Measurements from ENCODE around the gene NCOA6. TPM values are rescaled to one million over a fixed set of nuclear protein-coding genes. Genes with fewer than 3 reads are reported as not detected.

Gene NCOA6
- total RNA-seq, 1 donor from 2014 or later: 24.4 TPM

DNA sequence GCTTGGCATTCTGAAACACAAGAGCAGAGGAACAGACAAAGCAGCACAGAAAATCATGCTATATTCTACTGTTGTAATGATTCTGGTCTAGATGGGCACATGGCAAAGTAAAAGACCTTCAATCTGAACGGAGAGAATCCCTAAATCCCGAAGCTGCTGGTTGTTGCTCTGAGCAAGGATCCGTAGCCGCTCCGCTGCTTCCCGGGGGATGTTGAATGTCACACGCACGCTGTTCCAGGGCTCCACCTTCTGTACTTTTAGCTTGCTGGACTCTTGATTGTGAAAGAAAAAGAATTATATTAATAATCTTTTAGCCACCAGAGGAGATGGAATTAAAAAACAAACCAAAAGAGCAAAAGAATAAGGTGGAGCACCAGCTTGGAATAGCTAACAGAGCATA, 49.3 kb downstream of the NCOA6 start:
- no peak for DNase-seq (ENCODE audit: low spot score)

DNA sequence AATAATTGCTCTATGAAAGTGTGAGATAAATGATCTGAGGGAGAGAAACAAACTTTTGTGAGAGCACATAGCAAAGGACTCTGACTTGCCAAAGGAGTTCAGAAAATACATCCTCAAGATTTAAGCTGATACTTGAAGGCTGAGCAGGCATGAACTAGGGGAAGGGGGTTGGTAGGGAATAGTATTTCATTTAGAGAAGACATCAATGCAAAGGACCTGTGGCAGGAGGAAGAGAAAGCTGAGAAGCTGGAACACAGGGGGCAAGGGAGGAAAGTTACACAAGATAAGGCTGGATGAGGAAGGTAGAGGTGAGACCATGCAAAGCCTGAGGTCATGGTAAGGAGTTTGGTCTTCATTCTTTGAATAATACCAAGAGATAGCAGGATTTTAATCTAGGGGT, 50.6 kb downstream of the NCOA6 start:
- DNase-seq (ENCODE audit: low spot score): no peak

DNA sequence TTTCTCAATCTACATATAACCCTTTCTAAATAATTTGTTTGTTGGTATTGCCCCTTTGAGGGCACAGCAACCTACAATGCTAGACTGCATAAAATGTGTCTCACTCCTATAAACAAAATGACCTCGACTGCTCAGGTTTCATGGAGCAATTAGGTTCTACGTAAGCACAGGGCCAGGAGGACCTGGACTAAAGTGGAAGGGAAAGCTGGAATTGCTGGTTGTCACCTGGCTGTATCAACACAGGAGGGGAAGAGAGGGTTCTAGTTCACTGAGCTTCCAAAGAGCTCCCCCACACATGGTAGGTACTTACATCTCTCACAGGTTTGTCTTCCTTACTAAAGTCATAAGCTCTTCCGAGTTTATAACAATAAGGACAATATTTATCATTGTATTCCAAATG, 51.0 kb downstream of the NCOA6 start:
- no peak for DNase-seq (ENCODE audit: low spot score)

GRCh38 chr20:34773726-34774125, 51.7 kb downstream of the NCOA6 start:
- DNase-seq (ENCODE audit: low spot score): no peak

DNA sequence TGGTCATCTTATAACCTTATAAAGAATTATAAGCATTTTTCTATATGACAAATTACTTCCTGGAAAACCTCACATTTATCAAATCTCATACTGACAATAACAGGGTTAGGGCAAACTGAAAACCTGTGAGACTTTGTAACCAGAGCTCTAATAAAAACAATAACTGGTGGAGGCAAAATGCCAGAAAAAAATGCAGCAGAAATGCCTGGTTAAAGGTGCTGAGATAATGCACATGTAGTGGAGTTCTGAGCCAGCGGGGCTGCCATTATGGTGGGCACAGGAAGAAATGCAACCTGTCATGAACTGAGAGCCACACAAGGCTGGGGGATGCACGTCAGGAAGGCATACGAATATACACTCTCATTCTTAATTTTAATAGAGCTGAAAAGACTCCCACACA, 53.0 kb downstream of the NCOA6 start:
- no peak for DNase-seq (ENCODE audit: low spot score)

GRCh38 chr20:34771680-34772081, 53.8 kb downstream of the NCOA6 start:
- no peak for DNase-seq (ENCODE audit: low spot score)

DNA sequence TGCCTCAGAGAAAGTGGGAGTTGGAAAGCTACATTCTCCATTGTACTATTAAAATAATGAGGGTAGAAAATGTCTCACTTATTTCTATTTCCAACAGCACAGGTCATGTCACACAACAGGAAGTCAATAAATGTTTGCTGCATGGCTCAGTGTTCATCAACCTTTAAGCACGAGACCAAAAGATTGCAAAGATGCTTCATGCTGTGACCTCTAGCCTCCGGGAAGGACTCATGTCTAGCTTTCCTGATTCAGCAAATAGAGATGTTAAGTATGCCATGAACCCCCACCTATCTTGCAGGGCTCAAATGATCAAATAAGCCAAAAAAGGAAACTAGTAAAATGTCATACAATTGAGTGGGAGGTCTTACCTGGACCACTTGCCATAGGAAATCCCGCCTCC, 57.4 kb downstream of the NCOA6 start:
- DNase-seq (ENCODE audit: low spot score): no peak

- DNase-seq (ENCODE audit: low spot score): no peak
Observed at GRCh38 chr20:34762031-34762555, 63.4 kb downstream of the NCOA6 start.

GRCh38 chr20:34755367-34755766, 70.1 kb downstream of the NCOA6 start:
- no peak for DNase-seq (ENCODE audit: low spot score)

DNA sequence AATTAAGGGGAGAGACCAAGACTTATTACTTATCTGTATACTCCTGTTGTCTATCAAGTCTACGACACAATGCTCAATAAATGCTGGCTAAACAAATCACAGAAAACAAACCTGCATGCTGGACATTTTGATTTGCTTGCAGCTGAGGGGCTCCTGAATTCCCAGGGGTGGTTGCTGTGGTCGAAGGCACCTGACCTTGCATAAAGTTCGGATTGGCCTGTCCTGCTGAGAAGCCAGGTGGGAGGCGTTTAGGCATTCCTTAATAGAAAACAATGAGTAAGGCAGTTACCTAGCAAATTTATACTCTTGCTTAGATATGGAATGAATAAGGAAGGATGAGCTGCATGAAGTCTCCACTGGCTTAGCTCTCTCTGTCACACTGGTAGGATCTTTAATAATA, 70.8 kb downstream of the NCOA6 start:
- no peak for DNase-seq (ENCODE audit: low spot score)

DNA sequence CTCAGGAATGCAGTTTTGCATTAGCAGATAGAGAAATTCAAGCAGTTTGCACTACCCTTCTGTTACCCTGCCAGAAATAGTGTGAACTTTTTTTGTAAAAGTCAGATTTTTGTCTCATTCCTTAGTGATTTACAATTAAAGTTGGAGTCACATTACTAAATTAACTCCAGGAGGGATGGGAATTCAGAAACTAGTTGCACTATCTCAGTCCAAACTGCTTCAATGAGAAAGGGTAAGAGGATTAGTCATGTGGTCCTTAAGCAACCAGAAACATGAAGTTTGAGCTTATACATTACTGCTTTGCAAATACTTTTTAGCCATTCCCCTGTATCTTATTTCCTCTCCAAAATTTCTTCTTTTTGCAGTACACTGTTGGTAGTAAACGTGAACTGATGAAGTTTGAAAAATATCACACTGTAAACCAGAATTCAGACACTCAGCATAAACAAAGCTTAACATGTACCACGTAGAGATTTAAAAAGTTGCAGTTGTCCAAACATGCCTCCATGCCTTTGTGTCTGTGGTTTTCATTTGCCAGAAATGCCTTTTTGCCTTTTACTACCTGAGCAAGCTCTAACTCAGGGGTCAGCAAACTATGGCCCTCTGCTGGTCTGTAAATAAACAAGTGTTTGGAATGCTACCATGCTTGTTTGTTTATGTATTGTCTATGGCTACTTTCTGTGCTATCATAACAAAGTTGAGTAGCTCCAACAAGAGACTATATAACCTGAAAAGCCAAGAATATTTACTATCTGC, 71.6 kb downstream of the NCOA6 start:
- no peak for DNase-seq (ENCODE audit: low spot score)

- DNase-seq (ENCODE audit: low spot score): no peak
Observed at GRCh38 chr20:34751453-34751852, 74.0 kb downstream of the NCOA6 start.

GRCh38 chr20:34750484-34750883, 75.0 kb downstream of the NCOA6 start:
- no peak for DNase-seq (ENCODE audit: low spot score)

DNA sequence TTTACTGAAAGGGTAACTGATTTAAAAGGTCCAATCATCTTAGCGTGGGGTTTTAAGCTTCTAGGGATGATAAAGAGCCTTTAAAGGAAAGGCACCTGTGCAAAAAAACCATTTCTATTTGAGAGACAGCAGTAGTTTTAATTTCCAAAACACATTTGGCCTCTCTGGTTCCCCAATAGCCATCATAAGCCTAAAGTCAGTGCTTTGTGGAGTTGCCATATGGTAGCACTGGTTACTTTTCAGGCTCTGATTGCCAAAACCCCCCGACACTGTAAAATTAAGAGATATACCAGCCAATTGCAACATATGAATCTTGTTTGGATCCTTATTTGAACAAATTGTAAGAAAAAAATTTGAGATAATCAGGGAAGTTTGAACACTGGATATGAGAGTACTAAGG, 76.7 kb downstream of the NCOA6 start:
- no peak for DNase-seq (ENCODE audit: low spot score)

- no peak for DNase-seq (ENCODE audit: low spot score)
Observed at GRCh38 chr20:34747479-34747878, 78.0 kb downstream of the NCOA6 start.

GRCh38 chr20:34746674-34747073, 78.8 kb downstream of the NCOA6 start:
- DNase-seq (ENCODE audit: low spot score): no peak

DNA sequence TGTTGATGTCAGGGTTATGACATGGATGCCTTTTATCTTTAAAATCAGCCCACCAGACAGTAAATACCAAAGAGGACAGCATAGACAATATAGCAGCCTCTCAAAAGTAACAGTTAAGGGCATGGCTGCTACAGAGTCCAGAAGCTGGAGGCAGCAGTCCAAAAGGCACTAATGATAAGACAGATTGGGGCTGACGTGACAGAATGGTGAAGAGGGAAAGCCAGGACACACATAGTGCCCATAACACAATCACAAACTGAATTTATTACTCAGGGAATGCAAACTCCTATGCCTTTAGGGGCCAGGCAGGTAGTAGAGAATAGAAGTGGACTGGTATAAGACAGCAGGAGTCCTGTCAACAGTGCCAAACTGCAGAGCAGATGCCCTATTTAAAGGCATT, 80.6 kb downstream of the NCOA6 start:
- DNase-seq (ENCODE audit: low spot score): no peak

DNA sequence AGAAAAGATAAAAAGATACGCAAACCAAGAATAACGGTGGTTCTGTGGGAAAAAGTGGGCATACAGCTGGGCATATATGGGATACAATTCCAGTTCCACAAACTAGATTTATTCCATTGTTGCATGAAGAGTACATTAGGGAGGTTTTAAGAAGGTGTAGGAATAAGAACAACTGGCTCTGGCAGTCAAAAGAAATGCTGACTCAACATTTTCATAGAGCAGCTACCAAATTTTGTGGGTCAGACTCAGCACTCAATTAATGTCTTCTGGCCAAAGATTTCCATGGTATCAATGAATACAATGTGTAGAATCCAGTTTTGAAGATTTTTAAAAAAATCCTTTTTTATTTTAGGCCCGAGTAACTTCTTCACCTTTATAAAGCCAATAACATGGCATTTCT, 81.1 kb downstream of the NCOA6 start:
- no peak for DNase-seq (ENCODE audit: low spot score)

GRCh38 chr20:34743039-34743438, 82.4 kb downstream of the NCOA6 start:
- no peak for DNase-seq (ENCODE audit: low spot score)

- no peak for DNase-seq (ENCODE audit: low spot score)
Observed at GRCh38 chr20:34736106-34736735, 89.2 kb downstream of the NCOA6 start.

DNA sequence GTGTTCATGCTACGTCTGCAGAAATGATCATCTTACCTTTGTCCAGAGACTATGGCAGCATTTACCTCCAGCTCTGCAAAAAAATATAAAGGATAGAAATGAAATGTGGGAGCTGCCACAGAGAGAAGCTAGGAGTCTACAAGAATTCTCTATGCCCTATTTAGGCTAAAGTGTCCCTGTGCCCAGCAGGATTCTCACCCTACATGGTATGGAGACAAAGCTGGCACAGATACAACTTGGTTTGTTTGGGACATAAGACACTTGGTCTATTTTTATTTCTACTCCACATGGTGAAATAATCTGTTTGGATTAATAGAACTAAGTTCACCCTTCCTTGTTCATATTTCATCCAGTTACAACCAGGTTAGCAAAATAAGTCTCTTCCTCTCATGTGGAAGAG, 92.9 kb downstream of the NCOA6 start:
- DNase-seq (ENCODE audit: low spot score): no peak

GRCh38 chr20:34729416-34729815, 96.0 kb downstream of the NCOA6 start:
- no peak for DNase-seq (ENCODE audit: low spot score)

- no peak for DNase-seq (ENCODE audit: low spot score)
Observed at GRCh38 chr20:34724172-34724571, 101.3 kb downstream of the NCOA6 start.

Data from mesenteric fat pad (tissue), 1 donor.